Brain pericyte (primary cell): ENCODE measurements around the gene CLMN.

Source experiments
- DNase-seq: peaks from one replicate; pipeline ENCODE4 v3.0.0-alpha.2; 2012; ENCODE audit warnings: low read depth, low spot score

Gene CLMN

GRCh38 chr14:95304342-95304741, 15.4 kb downstream of the CLMN start:
- DNase-seq: no peak

GRCh38 chr14:95303552-95303951, 16.2 kb downstream of the CLMN start:
- DNase-seq: no peak

GRCh38 chr14:95302667-95303506, 16.8 kb downstream of the CLMN start:
- no peak for DNase-seq

GRCh38 chr14:95301527-95302187, 18.1 kb downstream of the CLMN start:
- no peak for DNase-seq

GRCh38 chr14:95300697-95301526, 18.8 kb downstream of the CLMN start:
- no peak for DNase-seq

GRCh38 chr14:95300002-95300696, 19.6 kb downstream of the CLMN start:
- DNase-seq: no peak

- DNase-seq: no peak
Observed at GRCh38 chr14:95299271-95299670, 20.4 kb downstream of the CLMN start.

GRCh38 chr14:95297832-95298231, 21.9 kb downstream of the CLMN start:
- no peak for DNase-seq

- no peak for DNase-seq
Observed at GRCh38 chr14:95296966-95297365, 22.7 kb downstream of the CLMN start.

GRCh38 chr14:95295600-95296376, 23.9 kb downstream of the CLMN start:
- DNase-seq: no peak

- DNase-seq: no peak
Observed at GRCh38 chr14:95294834-95295599, 24.7 kb downstream of the CLMN start.

GRCh38 chr14:95294320-95294719, 25.4 kb downstream of the CLMN start:
- DNase-seq: no peak

GRCh38 chr14:95293449-95293848, 26.3 kb downstream of the CLMN start:
- no peak for DNase-seq

GRCh38 chr14:95292660-95293425, 26.9 kb downstream of the CLMN start:
- no peak for DNase-seq

GRCh38 chr14:95291859-95292542, 27.7 kb downstream of the CLMN start:
- no peak for DNase-seq

GRCh38 chr14:95290871-95291431, 28.8 kb downstream of the CLMN start:
- DNase-seq: no peak

GRCh38 chr14:95290021-95290420, 29.7 kb downstream of the CLMN start:
- no peak for DNase-seq

- no peak for DNase-seq
Observed at GRCh38 chr14:95289323-95290010, 30.2 kb downstream of the CLMN start.
